Body of pancreas (tissue), 4 donors: ENCODE results near the gene CDC45. TPM values are rescaled to one million over a fixed set of nuclear protein-coding genes. Genes with fewer than 3 reads are reported as not detected.

Source experiments
- ATAC-seq: fragments of 150-250 bp; one replicate; pipeline ENCODE4 v1.9.1; 2016
- DNase-seq, 4 donors: peaks; one replicate each; pipeline ENCODE4 v3.0.0-alpha.2; 2019
- H3K27ac ChIP-seq, 4 donors: fragments of 200-600 bp; sonication (generic); 1 replicate in 3 of 4; 2 replicates in 1 of 4; pipeline versions ENCODE4 v1.5.1 to v1.6.1; 2016 to 2019; ENCODE audit warnings: mild to moderate bottlenecking in 1 of 4, mixed read lengths in 1 of 4, moderate library complexity in 1 of 4
- H3K27me3 ChIP-seq, 2 donors: fragments of 200-600 bp; sonication (generic); one replicate each; pipeline ENCODE4 v1.6.0; 2016; ENCODE audit warnings: mild to moderate bottlenecking in 1 of 2
- H3K36me3 ChIP-seq, 2 donors: fragments of 200-600 bp; sonication (generic); replicated peaks in 1 of 2; 2 replicates each; pipeline ENCODE4 v1.5.1; 2016; ENCODE audit warnings: low read depth in 2 of 2; ENCODE audit not compliant: insufficient read depth in 1 of 2
- H3K4me1 ChIP-seq: fragments of 200-600 bp; sonication (generic); one replicate; pipeline ENCODE4 v1.6.0; 2016
- H3K4me3 ChIP-seq, 2 donors: fragments of 200-600 bp; sonication (generic); 1 replicate in 1 of 2; 2 replicates in 1 of 2; pipeline ENCODE4 v1.5.1; 2016 to 2019
- H3K9me3 ChIP-seq, 3 donors: fragments of 200-600 bp; sonication (generic); 1 replicate in 2 of 3; 2 replicates in 1 of 3; pipeline ENCODE4 v1.5.1; 2016
- POLR2A ChIP-seq, 3 donors: fragments of 450-650 bp; IDR thresholded peaks; one replicate each; pipeline ENCODE4 v1.6.1; 2016; ENCODE audit warnings: antibody characterized with exemption in 3 of 3, mild to moderate bottlenecking in 2 of 3
- WGBS, 2 donors: methylation state at CpG; one replicate each; pipeline ENCODE4 v1.1.5; 2017; 5-methylcytosine and 5-hydroxymethylcytosine counted together
- intact Hi-C: fragments of 100-400 bp; cut with DNase I; formaldehyde crosslinking; loops from one replicate; pipeline ENCODE4 v1.15.1; 2023
- total RNA-seq, 2 donors: library from RNA; depleted of rRNA; stranded (reverse); fragments of >200 nt; gene quantifications; one replicate each; pipeline ENCODE4 v1.1.0, GENCODE V29; 2016
- TF ChIP-seq, protein P1 (sequence below), 7 experiments: fragments of 450-650 bp in 4 of 7; fragments of 200-600 bp in 3 of 7; sonication (generic) in 3 of 7; IDR thresholded peaks; one replicate each; pipeline ENCODE4 v1.5.1; 2016 to 2019; ENCODE audit warnings: antibody characterized with exemption in 7 of 7

Gene CDC45, protein sequence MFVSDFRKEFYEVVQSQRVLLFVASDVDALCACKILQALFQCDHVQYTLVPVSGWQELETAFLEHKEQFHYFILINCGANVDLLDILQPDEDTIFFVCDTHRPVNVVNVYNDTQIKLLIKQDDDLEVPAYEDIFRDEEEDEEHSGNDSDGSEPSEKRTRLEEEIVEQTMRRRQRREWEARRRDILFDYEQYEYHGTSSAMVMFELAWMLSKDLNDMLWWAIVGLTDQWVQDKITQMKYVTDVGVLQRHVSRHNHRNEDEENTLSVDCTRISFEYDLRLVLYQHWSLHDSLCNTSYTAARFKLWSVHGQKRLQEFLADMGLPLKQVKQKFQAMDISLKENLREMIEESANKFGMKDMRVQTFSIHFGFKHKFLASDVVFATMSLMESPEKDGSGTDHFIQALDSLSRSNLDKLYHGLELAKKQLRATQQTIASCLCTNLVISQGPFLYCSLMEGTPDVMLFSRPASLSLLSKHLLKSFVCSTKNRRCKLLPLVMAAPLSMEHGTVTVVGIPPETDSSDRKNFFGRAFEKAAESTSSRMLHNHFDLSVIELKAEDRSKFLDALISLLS
- not detected for total RNA-seq

DNA sequence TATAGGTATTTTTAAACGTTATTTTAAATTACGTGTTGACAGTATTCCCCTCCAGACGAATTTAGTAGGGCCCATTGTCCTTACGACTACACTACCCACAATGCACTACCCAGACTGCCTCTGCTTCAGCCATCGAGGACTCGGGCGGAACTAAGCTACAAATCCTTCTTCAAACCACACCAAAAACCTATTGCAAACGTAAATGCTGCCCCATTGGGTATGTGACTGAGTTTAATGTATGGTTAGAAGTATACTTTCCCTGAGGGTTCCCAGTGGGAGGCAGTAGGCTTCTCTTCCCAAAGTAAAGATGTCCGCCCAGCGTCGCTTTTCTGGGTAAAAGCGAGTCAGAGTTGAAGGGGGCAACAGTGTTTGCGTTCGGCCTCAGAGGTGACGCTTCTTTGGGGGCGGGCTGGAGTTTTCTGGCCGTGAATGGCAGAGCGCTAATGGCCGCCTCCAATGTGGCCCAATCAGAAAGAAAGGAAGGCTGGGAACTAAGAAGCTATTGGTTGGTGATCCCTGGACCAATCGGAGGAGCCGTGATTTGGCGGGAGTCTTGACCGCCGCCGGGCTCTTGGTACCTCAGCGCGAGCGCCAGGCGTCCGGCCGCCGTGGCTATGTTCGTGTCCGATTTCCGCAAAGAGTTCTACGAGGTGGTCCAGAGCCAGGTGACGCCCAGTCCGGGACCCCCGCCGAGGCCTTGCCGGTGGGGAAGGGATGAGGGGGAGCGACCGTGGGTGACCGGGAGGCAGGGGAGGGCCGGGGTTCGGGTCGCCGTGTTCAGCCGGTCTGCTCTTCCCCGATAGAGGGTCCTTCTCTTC is at the start of gene CDC45:
Gene CDC45, plus strand, starts transcription at position 566 of the 818 bp plus-strand sequence. Its CDS starts 49 bp downstream, at position 615.
- Histone ChIP-seq H3K27ac (peak within 1 kb of the TSS; percentile 91 to 99 (median 98)), H3K27me3 (no peaks in the 10 kb centered on the region), H3K4me1 (peaks cover 18% of the 10 kb centered on the region), H3K9me3 (no peaks in the 10 kb centered on the region), H3K36me3 (peaks cover 0 to 1% of the 10 kb centered on the region in 2 donors), H3K4me3 (peak within 1 kb of the TSS; percentile 90 to 92)
- 0% methylated on average over 19 to 50 of the region's 50 CpGs for WGBS, 2 donors
- intact Hi-C loops: no loop called here
- TF ChIP-seq, protein P1, sequence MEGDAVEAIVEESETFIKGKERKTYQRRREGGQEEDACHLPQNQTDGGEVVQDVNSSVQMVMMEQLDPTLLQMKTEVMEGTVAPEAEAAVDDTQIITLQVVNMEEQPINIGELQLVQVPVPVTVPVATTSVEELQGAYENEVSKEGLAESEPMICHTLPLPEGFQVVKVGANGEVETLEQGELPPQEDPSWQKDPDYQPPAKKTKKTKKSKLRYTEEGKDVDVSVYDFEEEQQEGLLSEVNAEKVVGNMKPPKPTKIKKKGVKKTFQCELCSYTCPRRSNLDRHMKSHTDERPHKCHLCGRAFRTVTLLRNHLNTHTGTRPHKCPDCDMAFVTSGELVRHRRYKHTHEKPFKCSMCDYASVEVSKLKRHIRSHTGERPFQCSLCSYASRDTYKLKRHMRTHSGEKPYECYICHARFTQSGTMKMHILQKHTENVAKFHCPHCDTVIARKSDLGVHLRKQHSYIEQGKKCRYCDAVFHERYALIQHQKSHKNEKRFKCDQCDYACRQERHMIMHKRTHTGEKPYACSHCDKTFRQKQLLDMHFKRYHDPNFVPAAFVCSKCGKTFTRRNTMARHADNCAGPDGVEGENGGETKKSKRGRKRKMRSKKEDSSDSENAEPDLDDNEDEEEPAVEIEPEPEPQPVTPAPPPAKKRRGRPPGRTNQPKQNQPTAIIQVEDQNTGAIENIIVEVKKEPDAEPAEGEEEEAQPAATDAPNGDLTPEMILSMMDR (IDR thresholded peaks at IDR 0.05): peak in 1 of 7 experiments; percentile 8
- no peak for TF ChIP-seq POLR2A (IDR thresholded peaks at IDR 0.05)
- peak; percentile 94 for ATAC-seq
- DNase-seq: peak; percentile 96 to 98 (median 97)

DNA sequence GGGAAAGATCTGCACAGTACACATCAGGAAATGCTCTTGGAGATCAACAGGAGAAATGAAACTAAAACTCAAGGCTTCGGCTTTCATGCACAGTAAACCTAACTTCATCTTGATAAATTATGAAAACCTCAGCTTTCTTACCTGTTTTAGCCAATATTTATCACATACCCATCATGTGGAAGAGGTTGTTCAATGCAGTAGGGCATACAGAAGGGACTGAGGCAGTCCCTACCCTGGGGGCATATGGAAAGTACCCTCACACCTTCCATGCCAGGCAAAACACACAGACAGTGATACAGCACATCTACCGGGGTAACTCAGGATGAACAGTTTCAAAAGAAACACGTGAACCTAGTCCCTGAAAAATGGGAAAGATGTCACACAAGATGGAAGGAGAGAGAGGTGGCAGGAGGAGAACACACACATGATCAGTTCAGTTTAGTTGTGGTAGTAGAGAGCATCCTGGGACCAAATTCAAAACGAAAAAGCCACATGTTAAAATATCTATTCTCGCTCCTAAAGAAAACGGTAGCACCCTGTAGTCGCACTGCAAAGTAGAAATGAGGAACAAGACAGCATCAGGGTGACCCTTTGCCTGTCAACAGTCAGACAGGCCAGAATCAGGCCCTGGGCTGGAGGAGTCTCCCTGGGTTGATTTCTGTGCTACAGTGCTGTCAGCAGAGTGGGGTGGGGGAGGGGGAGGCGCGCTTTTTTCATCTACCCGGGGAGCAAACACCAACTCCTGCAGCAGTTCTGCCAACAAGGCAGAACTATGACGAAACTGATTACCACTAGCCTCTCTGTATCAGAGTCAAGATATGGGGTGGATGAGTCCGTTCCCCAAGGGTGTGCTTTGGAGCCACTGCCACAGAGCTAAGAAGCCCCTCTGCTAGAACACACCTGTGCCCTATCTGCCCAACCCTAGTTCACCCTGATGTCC is 49.5 kb upstream of the CDC45 start:
- WGBS, 2 donors: 12 to 15% methylated on average over 7 to 12 of the region's 12 CpGs
- intact Hi-C loops: no loop called here
- Histone ChIP-seq H3K4me1 (peaks cover 27% of the 10 kb centered on the region), H3K36me3 (no peaks in the 10 kb centered on the region), H3K27me3 (no peaks in the 10 kb centered on the region), H3K27ac (peak overlapping the region in 3 of 4 donors; percentile 58 to 97 (median 75)), H3K4me3 (peak overlapping the region; percentile 66 to 87), H3K9me3 (no peaks in the 10 kb centered on the region)
- no peak for TF ChIP-seq POLR2A (IDR thresholded peaks at IDR 0.05)
- TF ChIP-seq, protein P1 (IDR thresholded peaks at IDR 0.05): no peak
- ATAC-seq (no peak), DNase-seq (peak in 3 of 4 donors; percentile 24 to 51 (median 45))

DNA sequence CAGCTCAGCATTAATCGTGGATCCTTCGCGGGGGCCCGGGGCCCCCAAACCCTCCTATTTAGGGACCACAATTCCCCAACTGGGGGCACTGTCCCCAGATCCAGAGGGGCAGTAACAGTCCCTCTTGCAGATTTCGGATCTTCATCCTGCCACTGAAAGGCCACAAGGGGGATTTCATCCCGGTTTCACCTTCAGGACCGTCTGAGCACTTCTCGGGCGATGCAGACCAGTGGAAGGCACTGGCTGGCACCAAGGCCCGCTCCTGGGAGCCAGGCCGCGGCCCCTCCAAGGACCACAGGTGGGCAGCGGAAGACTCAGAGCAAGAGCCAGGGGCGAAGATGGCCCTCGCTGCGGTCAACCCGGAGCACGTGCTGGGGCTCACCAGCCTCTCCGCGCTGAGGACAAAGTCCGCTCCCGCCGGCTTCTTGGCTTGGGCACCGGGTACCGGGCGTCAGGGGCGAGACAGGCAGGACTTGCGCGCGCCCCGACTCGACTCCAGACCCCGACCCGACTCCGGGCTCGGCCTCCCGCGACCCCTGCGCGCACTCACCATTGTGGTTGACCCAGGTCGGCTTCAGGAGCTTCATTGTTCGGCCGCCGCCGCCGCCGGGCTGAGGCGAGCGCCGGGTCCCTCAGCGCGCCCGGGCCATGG is 48.7 kb upstream of the CDC45 start:
- peaks cover 27% of the 10 kb centered on the region for H3K4me1 ChIP-seq
- intact Hi-C loops: no loop called here
- WGBS, 2 donors: 0 to 1% methylated on average over 7 to 53 of the region's 53 CpGs

More for the DNA sequence above, 48.7 kb upstream of the CDC45 start:
- Histone ChIP-seq H3K27ac (peak overlapping the region; percentile 58 to 97 (median 76)), H3K36me3 (peaks cover 0 to 5% of the 10 kb centered on the region in 2 donors), H3K4me3 (peak overlapping the region; percentile 66 to 87), H3K9me3 (no peaks in the 10 kb centered on the region), H3K27me3 (no peaks in the 10 kb centered on the region)
- DNase-seq: peak; percentile 43 to 66 (median 56)
- no peak for TF ChIP-seq POLR2A (IDR thresholded peaks at IDR 0.05)
- TF ChIP-seq, protein P1 (IDR thresholded peaks at IDR 0.05): peak in 1 of 7 experiments; percentile 7
- ATAC-seq: no peak
